Small intestine (tissue), 7 donors: ENCODE data around the gene CCDC9. TPM values are rescaled to one million over a fixed set of nuclear protein-coding genes. Genes with fewer than 3 reads are reported as not detected.
"Not testable (repeated sequence)": the region's sequence is repeated elsewhere in the genome, so short reads cannot be mapped to it uniquely, and the experiment has no call there.

Experiments used
- DNase-seq, 2 donors: peaks; one replicate each; pipeline versions ENCODE4 v3.0.0 to v3.0.0-alpha.2; 2013
- FAIRE-seq: peaks from 2 replicates; lab custom pipeline; 2012; peaks lifted over from hg19 to GRCh38; lab: Jason Lieb, UNC
- H3K27ac ChIP-seq, 3 donors: one replicate each; pipeline ENCODE4 v1.5.1; 2013; ENCODE audit warnings: low read length in 2 of 3, mild to moderate bottlenecking in 2 of 3, control low read depth in 1 of 3, inconsistent platforms in 1 of 3, low read depth in 1 of 3, moderate library complexity in 1 of 3
- H3K27me3 ChIP-seq, 3 donors: one replicate each; pipeline ENCODE4 v1.6.1; 2013; ENCODE audit warnings: low read length in 3 of 3, inconsistent platforms in 1 of 3; ENCODE audit not compliant: control insufficient read depth in 3 of 3, insufficient read depth in 3 of 3
- H3K36me3 ChIP-seq, 3 donors: one replicate each; pipeline ENCODE4 v1.6.1; 2013; ENCODE audit warnings: low read length in 3 of 3, inconsistent platforms in 1 of 3, low read depth in 1 of 3, mild to moderate bottlenecking in 1 of 3, moderate library complexity in 1 of 3; ENCODE audit not compliant: control insufficient read depth in 3 of 3, insufficient read depth in 2 of 3
- H3K4me1 ChIP-seq, 3 donors: one replicate each; pipeline ENCODE4 v1.6.1; 2013; ENCODE audit warnings: low read length in 2 of 3, inconsistent platforms in 1 of 3, low read depth in 1 of 3, mild to moderate bottlenecking in 1 of 3, moderate library complexity in 1 of 3; ENCODE audit not compliant: control insufficient read depth in 3 of 3, insufficient read depth in 2 of 3
- H3K4me3 ChIP-seq, 3 donors: one replicate each; pipeline ENCODE4 v1.5.1; 2013; ENCODE audit warnings: low read length in 3 of 3, control low read depth in 1 of 3, inconsistent platforms in 1 of 3, low read depth in 1 of 3, mild to moderate bottlenecking in 1 of 3, moderate library complexity in 1 of 3
- H3K9me3 ChIP-seq, 2 donors: one replicate each; pipeline ENCODE4 v1.6.1; 2013; ENCODE audit warnings: low read depth in 1 of 2, low read length in 1 of 2; ENCODE audit not compliant: control insufficient read depth in 2 of 2, insufficient read depth in 1 of 2
- WGBS, 3 donors: extraction: QIAGEN DNeasy Blood & Tissue Kit; methylation state at CpG; one replicate each; pipeline ENCODE4 v1.1.7; 2013; 5-methylcytosine and 5-hydroxymethylcytosine counted together
- polyA plus RNA-seq, 4 donors: library from polyadenylated mRNA; stranded (reverse) in 3 of 4; unstranded in 1 of 4; fragments of 200-250 nt in 3 of 4; fragments of 120-200 nt in 1 of 4; gene quantifications; one replicate each; pipeline versions ENCODE4 v1.2.1 to v1.2.3, GENCODE V29; 2013
- donor health status: healthy with polysubstance abuse.
- donor health status: control.
- donor health status: control.
- donor health status: Bipolar disorder and iron deficiency.
- donor health status: healthy.

CCDC9 gene
- polyA plus RNA-seq, 4 donors, result 12.1 to 23.0 (median 22.1) TPM

DNA sequence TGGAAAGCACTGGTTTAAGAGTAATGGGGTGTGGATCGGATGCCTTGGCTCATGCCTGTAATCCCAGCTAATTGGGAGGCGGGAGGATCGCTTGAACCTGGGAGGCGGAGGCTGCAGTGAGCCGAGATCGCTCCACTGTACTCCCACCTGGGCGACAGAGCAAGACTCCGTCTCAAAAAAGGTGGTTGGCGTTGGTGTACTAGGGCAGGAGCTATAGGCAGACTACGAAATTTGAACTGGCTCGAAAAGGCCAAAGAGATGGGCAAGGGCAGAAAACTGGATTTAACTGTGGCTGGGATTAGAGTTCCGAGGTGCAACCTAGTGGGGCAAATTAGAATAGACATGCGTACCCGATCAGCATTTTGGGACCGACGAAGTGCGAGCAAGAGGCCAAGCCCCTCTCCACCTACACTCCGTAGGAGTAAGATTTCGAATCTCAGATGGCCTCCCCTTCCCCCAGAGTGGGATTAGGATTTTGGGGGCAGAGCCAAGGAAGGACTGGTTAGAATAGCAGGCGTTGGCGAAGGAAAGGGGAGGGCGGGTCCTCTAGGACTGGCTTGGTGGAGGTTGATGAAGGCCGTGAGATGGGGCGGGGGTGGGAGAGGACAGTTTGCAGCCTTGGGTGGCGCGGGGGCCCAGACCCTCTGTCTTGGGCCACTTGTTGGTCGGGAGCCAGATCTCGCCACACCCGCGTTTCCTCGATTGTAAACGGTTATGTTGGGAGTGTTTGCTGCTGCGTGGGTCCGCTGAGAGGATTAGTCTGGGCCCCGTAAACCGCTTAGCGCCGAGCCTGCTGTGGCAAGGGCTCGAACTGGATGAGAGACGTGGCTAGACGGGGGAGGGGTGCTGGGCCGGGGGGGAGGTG, 16.4 kb downstream of the CCDC9 start:
- 31 to 35% (median 35%) methylated on average over 40 to 42 of the region's 42 CpGs for WGBS, 3 donors
- Histone ChIP-seq H3K27me3 (no peaks in the 10 kb centered on the region), H3K4me3 (peak overlapping the region; percentile 53 to 83 (median 74)), H3K4me1 (peaks cover 0 to 22% (median 2%) of the 10 kb centered on the region in 3 donors), H3K36me3 (peaks cover 3 to 50% (median 5%) of the 10 kb centered on the region in 3 donors), H3K9me3 (no peaks in the 10 kb centered on the region), H3K27ac (peak overlapping the region; percentile 90 to 98 (median 97))
- no peak for FAIRE-seq
- peak in 1 of 2 donors; percentile 13 for DNase-seq

DNA sequence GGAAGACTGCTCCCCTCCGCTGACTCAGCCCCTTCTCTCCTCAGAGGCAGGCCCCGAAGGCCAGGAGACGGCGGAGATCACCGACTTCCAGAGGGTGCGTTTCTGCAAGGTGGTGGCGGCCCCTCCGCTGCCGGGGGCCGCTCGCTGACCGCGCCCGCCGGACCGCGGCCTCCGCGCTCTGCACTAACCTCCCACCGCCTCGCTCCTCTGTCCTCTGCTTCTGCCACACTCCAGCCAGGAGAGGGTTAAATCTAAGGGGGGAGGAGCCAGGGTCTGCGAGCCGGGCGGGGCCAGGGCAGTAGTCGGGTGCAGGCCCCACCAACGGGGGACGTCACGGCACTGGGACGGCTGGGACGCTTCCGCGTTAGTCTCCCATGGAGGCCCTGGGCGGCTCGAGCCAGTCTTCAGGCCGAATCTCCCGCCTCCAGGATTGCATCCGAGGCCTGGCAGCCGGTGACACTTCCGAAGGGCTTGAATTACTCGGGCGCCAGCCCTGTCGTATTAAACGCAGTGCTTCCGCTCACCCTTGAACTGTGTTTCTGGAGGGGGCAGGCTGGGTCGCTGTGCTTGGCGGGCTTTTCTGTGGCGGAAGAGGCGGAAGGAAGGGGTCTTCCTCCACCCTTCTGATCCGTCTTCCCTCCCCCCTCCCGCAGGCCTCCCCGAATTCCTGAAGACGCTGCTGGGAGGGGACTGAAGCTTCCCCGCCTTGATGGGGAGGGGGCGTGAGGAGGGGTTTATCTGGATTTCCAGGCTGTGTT, 17.2 kb downstream of the CCDC9 start:
- H3K27me3 ChIP-seq, result no peaks in the 10 kb centered on the region
- H3K27ac ChIP-seq, result peak overlapping the region; percentile 90 to 98 (median 97)
- peaks cover 0 to 22% (median 2%) of the 10 kb centered on the region in 3 donors for H3K4me1 ChIP-seq
- H3K4me3 ChIP-seq, result peak overlapping the region; percentile 53 to 83 (median 74)
- WGBS, 3 donors, result 0% methylated on average over 41 to 53 of the region's 54 CpGs
- FAIRE-seq (no peak), DNase-seq (peak; percentile 93 to 96)
- H3K9me3 ChIP-seq, result no peaks in the 10 kb centered on the region
- H3K36me3 ChIP-seq, result peaks cover 0 to 49% (median 5%) of the 10 kb centered on the region in 3 donors

DNA sequence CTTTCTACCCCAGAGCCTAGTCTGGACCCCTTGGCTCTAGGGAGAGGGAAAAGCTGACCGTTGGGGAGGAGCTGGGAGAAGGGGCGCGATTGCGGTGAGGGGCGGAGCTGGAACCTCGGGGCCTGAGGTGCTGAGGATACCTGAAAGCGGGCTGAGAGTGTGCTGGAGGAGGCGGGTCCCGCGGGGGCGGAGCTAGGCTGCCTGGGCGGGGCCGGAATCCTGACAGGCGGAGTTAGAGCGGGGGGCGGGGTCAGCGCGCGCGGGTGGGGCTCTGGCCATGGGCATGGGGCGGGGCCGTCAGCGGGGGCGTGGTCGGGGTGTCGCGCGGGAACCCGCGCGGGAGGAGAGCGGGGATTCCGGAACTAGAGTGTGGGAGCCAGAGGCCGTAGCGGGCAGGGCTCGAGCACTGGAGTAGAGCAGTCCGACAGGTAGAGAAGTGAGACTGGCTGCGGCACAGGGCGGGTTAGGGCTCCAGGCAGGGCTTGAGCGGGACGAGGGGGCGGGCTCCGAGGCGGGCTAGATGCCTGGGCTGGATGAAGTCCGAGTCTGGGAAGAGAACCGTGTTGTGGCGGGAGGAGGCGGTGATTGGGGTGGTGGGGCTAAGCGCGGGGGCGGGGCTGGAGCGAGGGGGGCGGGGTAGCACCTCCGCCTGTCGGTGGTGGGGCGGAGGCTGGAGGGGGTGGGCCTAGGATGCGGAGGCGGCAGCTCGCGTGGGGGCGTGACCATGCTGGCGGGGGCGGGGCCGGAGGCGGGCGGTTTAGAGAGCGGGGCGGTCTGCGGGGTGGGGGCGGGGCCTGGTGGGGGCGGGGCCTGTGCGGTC, 18.0 kb downstream of the CCDC9 start, which contains the start of gene INAFM1:
TSS of gene INAFM1 (plus strand) at position 815 of the 820 bp plus-strand sequence. CDS start 35 bp downstream, outside the sequence.
- Histone ChIP-seq H3K4me3 (peak within 1 kb of the TSS; percentile 53 to 83 (median 74)), H3K36me3 (peaks cover 0 to 45% (median 5%) of the 10 kb centered on the region in 3 donors), H3K27ac (peak within 1 kb of the TSS; percentile 97 to 98 (median 97)), H3K9me3 (no peaks in the 10 kb centered on the region), H3K27me3 (no peaks in the 10 kb centered on the region), H3K4me1 (peaks cover 0 to 22% (median 2%) of the 10 kb centered on the region in 3 donors)
- 1% methylated on average over 43 to 72 of the region's 72 CpGs for WGBS, 3 donors
- no peak for FAIRE-seq
- DNase-seq, result peak; percentile 95 to 97

DNA sequence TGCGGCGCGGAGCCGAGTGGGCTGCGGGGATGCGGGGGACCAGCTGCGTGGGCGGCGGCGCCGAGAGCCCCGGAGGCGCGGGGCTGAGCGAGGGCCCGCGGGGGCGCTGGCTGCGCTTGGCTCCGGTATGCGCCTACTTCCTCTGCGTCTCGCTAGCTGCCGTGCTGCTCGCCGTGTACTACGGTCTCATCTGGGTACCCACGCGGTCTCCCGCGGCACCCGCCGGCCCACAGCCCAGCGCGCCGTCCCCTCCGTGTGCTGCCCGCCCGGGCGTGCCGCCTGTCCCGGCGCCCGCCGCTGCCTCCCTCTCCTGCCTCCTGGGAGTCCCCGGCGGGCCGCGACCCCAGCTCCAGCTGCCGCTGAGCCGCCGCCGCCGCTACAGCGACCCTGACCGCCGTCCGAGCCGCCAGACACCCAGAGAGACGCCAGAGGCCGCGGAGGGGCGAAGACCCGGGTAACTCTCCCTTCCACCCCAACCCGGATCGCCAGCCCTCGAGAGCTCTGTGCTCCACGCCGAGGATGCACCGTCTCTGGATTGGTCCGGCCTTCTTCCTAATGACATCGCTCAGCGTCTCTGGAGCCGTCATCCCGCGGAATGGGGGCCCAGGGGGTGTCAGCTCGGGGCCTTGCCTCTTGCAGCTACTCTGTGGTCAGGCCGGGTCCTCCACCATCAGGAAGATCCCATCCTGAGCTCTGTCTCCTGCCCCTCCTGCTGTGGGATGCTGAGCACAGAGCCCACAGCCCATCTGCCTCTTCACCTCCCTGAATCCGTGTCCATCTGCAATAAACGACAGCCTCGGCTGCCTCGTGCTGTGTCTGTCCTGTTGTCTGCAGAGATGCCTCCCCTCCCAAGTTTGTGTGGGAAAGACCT, 18.8 kb downstream of the CCDC9 start:
- Histone ChIP-seq H3K4me1 (peaks cover 0 to 22% (median 2%) of the 10 kb centered on the region in 3 donors), H3K4me3 (peak overlapping the region; percentile 25 to 63 (median 52)), H3K9me3 (no peaks in the 10 kb centered on the region), H3K36me3 (peaks cover 0 to 36% (median 4%) of the 10 kb centered on the region in 3 donors), H3K27ac (peak overlapping the region in 1 of 3 donors; percentile 55), H3K27me3 (no peaks in the 10 kb centered on the region)
- 7 to 19% (median 14%) methylated on average over 34 to 82 of the region's 82 CpGs for WGBS, 3 donors
- DNase-seq (no peak), FAIRE-seq (no peak)

DNA sequence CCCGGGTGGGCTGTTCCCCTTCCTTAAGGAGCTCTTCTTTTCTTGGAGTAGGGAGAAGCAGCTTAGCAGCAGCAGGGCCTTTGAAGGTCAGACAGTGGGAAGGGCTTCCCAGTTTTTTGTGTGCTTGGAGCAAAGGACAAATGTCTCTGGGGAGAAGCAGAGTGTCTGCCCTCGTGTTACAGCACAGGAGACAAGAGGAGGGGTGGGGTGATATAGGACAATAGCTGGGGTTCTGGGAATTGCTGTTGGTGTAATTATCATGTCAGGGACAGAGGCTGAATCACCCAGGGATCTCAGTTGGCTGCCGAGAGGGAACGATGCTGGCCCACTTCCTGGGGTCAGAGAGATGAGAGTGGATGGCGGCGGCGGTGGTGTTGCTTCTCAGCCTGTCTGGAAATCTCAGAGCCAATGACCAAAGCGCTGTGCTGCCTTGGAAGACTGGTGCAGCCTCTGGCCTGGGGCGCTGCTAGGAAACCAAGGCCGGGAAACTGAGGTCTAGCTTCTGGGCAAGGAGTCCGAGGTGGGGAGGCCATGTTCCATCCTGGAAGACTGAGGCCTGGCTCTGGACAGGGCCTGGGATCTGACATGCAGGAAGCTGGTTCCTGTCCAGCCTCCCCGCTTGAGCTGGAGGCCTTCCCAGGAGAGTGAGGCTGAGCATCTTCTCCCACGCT, 19.6 kb downstream of the CCDC9 start:
- WGBS, 3 donors, result 64 to 76% (median 71%) methylated on average over 13 of the region's 13 CpGs
- Histone ChIP-seq H3K4me3 (peak overlapping the region in 1 of 3 donors; percentile 25), H3K36me3 (peaks cover 0 to 28% (median 3%) of the 10 kb centered on the region in 3 donors), H3K27ac (peak overlapping the region in 1 of 3 donors; percentile 55), H3K27me3 (no peaks in the 10 kb centered on the region), H3K4me1 (peaks cover 0 to 22% (median 2%) of the 10 kb centered on the region in 3 donors), H3K9me3 (no peaks in the 10 kb centered on the region)
- no peak for DNase-seq
- no peak for FAIRE-seq

DNA sequence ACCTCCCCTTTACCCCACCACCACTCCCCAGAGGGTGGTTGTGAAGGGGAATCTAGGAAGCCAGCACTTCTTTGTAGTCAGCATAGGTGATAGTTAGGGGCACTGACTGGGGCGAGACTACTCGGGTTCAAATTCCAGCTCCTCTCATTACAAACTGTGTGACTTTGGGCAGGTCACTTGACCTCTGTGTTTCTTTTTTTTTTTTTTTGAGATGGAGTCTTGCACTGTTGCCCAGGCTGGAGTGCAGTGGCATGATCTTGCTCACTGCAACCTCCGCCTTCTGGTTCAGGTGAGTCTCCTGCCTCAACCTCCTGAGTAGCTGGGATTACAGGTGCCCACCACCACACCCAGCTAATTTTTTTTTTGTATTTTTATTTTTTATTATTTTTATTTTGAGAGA, 20.2 kb downstream of the CCDC9 start:
- peak overlapping the region in 1 of 3 donors; percentile 55 for H3K27ac ChIP-seq
- H3K27me3 ChIP-seq, H3K4me3 ChIP-seq, DNase-seq, FAIRE-seq, H3K9me3 ChIP-seq: not testable (repeated sequence)
- WGBS, 3 donors, result 79 to 87% (median 80%) methylated on average over 3 of the region's 3 CpGs
- peaks cover 0 to 22% (median 2%) of the 10 kb centered on the region in 3 donors for H3K4me1 ChIP-seq
- H3K36me3 ChIP-seq, result peaks cover 0 to 22% (median under 1%) of the 10 kb centered on the region in 3 donors
